Ammon's horn (tissue), 1 donor: Measurements from ENCODE around the gene PIEZO2.

ENCODE experiments used
- DNase-seq: peaks from one replicate; pipeline ENCODE4 v3.0.0-alpha.2; 2016; ENCODE audit warnings: low spot score

The PIEZO2 gene

GRCh38 chr18:11064727-11065460 is 84.5 kb downstream of the PIEZO2 start:
- no peak for DNase-seq

- DNase-seq: no peak
Observed at GRCh38 chr18:11064106-11064505, 85.3 kb downstream of the PIEZO2 start.

- DNase-seq: no peak
Observed at GRCh38 chr18:11055721-11056120, 93.6 kb downstream of the PIEZO2 start.

- no peak for DNase-seq
Observed at GRCh38 chr18:11054497-11054896, 94.9 kb downstream of the PIEZO2 start.

GRCh38 chr18:11053293-11053692 is 96.1 kb downstream of the PIEZO2 start:
- no peak for DNase-seq

GRCh38 chr18:11052800-11053199 is 96.6 kb downstream of the PIEZO2 start:
- DNase-seq: no peak

GRCh38 chr18:11051462-11051861 is 97.9 kb downstream of the PIEZO2 start:
- DNase-seq: no peak

GRCh38 chr18:11050966-11051365 is 98.4 kb downstream of the PIEZO2 start:
- DNase-seq: no peak

GRCh38 chr18:11047817-11048216 is 101.6 kb downstream of the PIEZO2 start:
- no peak for DNase-seq

- no peak for DNase-seq
Observed at GRCh38 chr18:11047156-11047555, 102.2 kb downstream of the PIEZO2 start.

GRCh38 chr18:11046140-11046539 is 103.2 kb downstream of the PIEZO2 start:
- no peak for DNase-seq

GRCh38 chr18:11043694-11044093 is 105.7 kb downstream of the PIEZO2 start:
- DNase-seq: no peak

- no peak for DNase-seq
Observed at GRCh38 chr18:11042247-11042646, 107.1 kb downstream of the PIEZO2 start.

GRCh38 chr18:11040823-11041656 is 108.3 kb downstream of the PIEZO2 start:
- peak; percentile 83 for DNase-seq

- DNase-seq: no peak
Observed at GRCh38 chr18:11040359-11040758, 109.0 kb downstream of the PIEZO2 start.

- no peak for DNase-seq
Observed at GRCh38 chr18:11037533-11038240, 111.7 kb downstream of the PIEZO2 start.

- DNase-seq: no peak
Observed at GRCh38 chr18:11035814-11036495, 113.4 kb downstream of the PIEZO2 start.

- DNase-seq: no peak
Observed at GRCh38 chr18:11035376-11035775, 114.0 kb downstream of the PIEZO2 start.

GRCh38 chr18:11034884-11035283 is 114.5 kb downstream of the PIEZO2 start:
- DNase-seq: no peak

- no peak for DNase-seq
Observed at GRCh38 chr18:11033503-11033902, 115.9 kb downstream of the PIEZO2 start.

- no peak for DNase-seq
Observed at GRCh38 chr18:11031966-11032365, 117.4 kb downstream of the PIEZO2 start.

- DNase-seq: no peak
Observed at GRCh38 chr18:11029021-11029420, 120.3 kb downstream of the PIEZO2 start.
